Gastroesophageal sphincter (tissue), 3 donors: Measurements from ENCODE around the gene PCLO.

ENCODE experiments used
- CTCF ChIP-seq, 4 experiments: fragments of 200-600 bp in 2 of 4; fragments of 450-650 bp in 2 of 4; sonication (generic) in 1 of 4; IDR thresholded peaks; one replicate each; pipeline ENCODE4 v1.5.1; 2017 to 2019; ENCODE audit warnings: antibody characterized with exemption in 4 of 4, mild to moderate bottlenecking in 2 of 4, moderate library complexity in 2 of 4
- EP300 ChIP-seq: sonication (generic); formaldehyde crosslinking; IDR thresholded peaks from one replicate; pipeline ENCODE4 v1.6.1; 2017; ENCODE audit warnings: antibody characterized with exemption, mild to moderate bottlenecking
- POLR2A ChIP-seq, 2 donors: fragments of 450-650 bp; IDR thresholded peaks; one replicate each; pipeline ENCODE4 v1.6.1; 2017; ENCODE audit warnings: antibody characterized with exemption in 2 of 2, mild to moderate bottlenecking in 2 of 2, moderate library complexity in 1 of 2
- POLR2AphosphoS5 ChIP-seq: sonication (generic); formaldehyde crosslinking; IDR thresholded peaks from one replicate; pipeline ENCODE4 v1.6.1; 2017; ENCODE audit warnings: antibody characterized with exemption

- peak in 3 of 4 experiments; percentile 11 to 59 (median 36) for TF ChIP-seq CTCF (IDR thresholded peaks at IDR 0.05)
- no peak for TF ChIP-seq POLR2AphosphoS5
- TF ChIP-seq EP300, result no peak
- no peak for TF ChIP-seq POLR2A (IDR thresholded peaks at IDR 0.05)
Observed at GRCh38 chr7:82729172-82730030, 433.3 kb downstream of the PCLO start.
